ENCODE results near the gene GKN2.

The GKN2 gene

GRCh38 chr2:68925295-68925896, 27.3 kb downstream of the GKN2 start:
- in situ Hi-C loops (cut with HindIII; ENCODE audit: low sequenced_read_pairs), result no loop called here

DNA sequence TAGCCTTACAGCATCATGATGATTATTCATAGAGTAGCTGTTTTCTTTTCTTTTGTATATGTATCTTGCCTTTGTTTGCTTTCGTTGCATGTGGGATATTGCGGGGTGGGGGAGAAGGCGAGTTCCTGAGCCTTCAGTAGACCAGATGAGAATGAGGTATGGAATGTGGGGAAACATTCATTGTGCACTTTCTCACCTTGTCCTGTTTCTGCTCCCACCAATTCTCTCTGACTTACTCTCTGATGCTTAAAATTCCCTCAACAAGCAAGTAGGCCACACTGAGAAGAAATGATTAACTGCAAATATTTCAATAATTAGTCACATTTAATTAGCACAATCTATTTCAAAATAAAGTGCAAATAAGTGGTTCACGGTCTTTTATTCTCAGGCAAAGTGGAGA, 31.0 kb downstream of the GKN2 start:
- in situ Hi-C loops (cut with HindIII; ENCODE audit: low sequenced_read_pairs), result no loop called here

DNA sequence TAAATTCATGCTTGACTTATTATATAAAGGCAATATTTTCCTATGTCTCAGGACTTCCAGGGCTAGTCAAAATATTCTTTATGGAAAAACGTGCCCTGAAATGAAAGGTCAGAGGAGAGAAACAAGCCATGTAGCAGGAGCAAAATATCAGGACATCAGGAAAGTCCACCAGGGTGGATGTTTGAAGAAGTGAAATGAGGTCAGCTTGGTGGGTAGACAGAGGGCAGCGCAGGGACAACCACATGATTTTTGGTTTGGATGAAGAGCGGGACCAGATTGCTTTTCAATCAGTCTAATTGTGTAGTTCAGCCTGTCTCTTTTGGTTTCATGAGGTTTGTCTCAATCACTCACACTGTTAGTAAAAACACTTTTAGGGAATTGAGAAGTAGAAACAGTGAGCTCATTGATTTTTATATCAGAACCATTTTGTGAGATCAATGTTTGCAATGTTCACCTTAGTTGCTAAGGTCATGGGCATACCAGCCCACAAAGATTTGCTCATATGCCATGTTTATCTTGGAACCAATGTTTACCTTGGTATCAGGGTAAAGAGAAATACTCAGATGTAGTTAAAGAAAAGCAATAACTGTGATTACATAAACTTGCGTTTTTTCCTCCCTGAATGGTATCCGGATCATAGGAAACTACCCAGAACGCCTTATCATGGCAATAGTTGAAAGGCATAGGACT, 32.1 kb downstream of the GKN2 start:
- in situ Hi-C loops (cut with HindIII; ENCODE audit: low sequenced_read_pairs), result no loop called here

- in situ Hi-C loops (cut with HindIII; ENCODE audit: low sequenced_read_pairs), result no loop called here
Measured at GRCh38 chr2:68918497-68918896, 34.2 kb downstream of the GKN2 start.

GRCh38 chr2:68917034-68917718, 35.5 kb downstream of the GKN2 start:
- in situ Hi-C loops (cut with HindIII; ENCODE audit: low sequenced_read_pairs), result no loop called here

- in situ Hi-C loops (cut with HindIII; ENCODE audit: low sequenced_read_pairs), result no loop called here
Measured at GRCh38 chr2:68916226-68916625, 36.5 kb downstream of the GKN2 start.

DNA sequence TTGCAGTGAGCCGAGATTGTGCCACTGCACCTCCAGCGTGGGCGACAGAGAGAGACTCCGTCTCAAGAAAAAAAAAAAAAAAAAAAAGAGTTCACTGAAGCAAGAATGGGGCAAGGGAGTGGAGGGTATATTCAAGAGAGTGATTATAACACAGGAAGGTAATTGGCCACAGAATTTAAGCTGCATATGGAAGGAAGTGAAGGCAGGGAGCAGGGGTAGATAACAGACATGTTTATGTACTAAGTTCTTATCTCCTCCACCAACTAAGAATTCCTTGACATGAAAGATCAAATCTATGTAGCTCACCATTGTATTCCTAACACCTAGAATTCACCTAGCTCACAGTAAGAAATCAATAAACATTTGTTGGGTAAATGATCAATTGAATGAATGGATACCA, 37.3 kb downstream of the GKN2 start:
- in situ Hi-C loops (cut with HindIII; ENCODE audit: low sequenced_read_pairs), result no loop called here

DNA sequence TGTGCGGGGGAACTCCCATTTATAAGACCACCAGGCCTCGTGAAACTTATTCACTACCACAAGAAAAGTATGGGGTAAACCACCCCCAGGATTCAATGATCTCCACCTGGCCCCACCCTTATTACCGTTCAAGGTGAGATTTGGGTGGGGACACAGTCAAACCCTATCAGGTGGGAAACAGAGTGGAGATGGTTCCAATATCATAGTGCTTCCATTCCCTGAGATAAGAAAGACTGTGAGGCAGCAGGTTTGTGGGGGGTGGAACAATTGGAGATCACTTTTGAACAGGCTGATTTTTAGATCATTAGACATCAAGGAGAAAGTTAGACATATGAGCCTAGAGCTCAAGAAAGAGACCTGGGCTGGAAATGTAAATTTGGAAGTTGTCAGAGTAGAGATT, 39.3 kb downstream of the GKN2 start:
- in situ Hi-C loops (cut with HindIII; ENCODE audit: low sequenced_read_pairs), result no loop called here

DNA sequence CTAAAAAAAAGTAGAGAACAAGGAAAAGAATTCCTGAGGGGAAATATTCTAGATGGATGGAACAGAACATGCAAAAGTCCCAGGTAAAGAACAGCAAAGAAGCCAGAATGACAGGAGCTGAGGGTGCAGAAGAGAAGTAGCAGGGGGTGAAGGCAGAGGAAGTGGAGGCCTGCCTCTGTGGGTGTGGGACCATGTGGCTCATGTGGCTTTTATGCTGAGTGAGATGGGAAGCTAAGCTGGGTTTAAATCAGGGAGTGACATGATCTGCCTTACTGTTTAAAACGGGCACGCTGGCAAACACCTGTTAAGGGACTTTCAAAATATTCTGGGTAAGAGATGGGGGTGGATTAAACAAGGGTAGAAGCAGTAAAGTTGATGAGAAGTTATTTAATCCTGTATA, 40.0 kb downstream of the GKN2 start:
- in situ Hi-C loops (cut with HindIII; ENCODE audit: low sequenced_read_pairs), result no loop called here

DNA sequence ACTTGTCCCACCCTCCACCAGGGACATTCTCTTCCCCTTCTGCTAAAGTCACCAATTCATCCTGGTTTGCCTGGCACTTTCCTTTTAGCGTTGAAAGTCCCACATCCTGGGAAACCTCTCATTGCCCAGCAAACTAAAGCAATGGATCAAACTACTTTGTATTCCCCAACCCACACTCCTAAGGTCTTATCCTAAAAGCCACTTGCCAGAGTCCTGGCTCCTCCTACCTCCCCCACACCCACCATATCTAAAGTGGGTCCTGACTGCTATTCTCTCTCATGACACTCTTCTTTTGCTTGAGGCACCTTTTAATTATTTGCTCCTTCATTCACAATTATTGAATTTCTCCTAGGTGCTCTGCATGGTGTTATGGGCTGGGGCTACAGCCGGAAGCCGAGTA, 40.6 kb downstream of the GKN2 start:
- in situ Hi-C loops (cut with HindIII; ENCODE audit: low sequenced_read_pairs), result no loop called here

DNA sequence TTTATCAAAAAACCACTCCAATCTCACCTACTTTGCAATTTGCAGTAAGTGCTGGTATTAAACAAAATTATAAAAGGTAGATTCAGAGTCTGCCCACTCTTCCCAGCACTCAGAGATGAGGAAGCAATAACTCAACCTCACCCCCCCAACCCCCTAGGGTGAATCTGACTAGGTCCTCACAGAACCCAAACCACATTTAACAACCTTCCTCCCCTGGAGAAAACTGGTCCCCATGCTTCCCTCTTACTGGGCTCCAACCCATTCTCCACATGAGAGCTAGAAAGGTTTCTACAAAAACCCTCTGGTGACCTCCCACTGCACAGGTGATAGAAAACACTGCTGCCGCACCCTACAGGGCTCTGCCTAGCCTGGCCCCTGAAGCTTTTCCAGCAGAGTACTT, 41.0 kb downstream of the GKN2 start:
- in situ Hi-C loops (cut with HindIII; ENCODE audit: low sequenced_read_pairs), result no loop called here

DNA sequence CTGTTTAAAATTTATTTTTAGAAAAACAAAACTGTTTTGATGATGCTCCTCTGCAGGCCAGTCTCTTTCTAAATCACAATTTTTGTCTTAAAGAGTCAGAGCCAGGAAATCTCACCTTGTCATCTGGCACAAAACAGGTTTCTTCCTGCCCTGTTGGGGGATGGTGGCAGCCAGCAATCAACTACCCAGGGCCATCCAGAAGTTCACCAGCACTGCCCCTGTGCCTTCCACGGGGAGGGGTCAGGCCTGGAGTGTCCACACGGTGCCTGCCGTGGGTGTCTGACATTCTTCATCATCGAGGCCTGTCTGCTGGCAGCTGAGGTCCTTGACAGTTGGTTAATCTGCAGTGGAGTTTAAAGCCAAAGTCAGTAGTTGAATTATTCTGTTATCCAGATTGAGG, 41.4 kb downstream of the GKN2 start:
- in situ Hi-C loops (cut with HindIII; ENCODE audit: low sequenced_read_pairs), result no loop called here

DNA sequence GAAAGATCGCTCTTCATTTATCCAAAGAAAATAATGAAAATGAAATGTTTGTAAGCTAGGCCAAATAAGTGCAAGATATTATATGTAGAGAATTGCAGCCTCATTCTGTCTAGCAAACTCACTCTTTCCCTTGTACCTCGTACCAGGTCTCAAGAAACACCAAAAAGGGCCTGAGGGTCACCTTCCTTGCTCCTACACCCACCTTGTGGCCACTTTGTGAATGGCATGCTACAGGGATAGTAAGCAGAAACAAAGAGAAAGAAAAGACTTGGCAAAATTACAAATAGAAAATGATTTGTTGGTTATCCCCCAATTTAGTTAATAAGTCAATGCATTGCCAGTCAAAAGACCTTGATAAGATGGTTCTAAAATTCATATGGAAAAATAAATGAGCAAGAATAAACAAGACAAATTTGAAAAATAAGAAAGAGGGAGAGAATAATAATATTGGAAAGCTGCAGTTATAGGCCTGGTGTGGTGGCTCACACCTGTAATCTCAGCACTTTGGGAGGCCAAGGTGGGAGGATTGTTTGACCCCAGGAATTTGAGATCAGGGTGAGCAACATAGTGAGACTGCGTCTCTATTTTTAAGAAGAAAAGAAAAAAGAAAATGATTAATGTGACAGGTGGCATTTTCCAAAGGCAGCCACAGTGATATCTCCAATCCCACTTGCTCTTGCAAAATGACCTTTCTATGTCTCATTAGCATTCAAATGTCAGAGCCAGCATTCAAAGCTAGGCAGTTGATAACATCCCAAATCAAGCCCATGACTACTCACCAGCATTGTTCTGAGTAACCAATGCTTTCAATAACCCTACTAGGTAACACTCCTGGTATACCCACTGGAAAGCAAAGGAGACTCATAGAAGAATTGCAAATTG, 42.7 kb downstream of the GKN2 start:
- in situ Hi-C loops (cut with HindIII; ENCODE audit: low sequenced_read_pairs), result loop anchor here (5.0 kb wide), 1 partner anchor 68 kb away; no protein-coding TSS in a partner anchor

- in situ Hi-C loops (cut with HindIII; ENCODE audit: low sequenced_read_pairs), result loop anchor here (5.0 kb wide), 1 partner anchor 66 kb away; no protein-coding TSS in a partner anchor
Measured at GRCh38 chr2:68908392-68908970, 44.2 kb downstream of the GKN2 start.

DNA sequence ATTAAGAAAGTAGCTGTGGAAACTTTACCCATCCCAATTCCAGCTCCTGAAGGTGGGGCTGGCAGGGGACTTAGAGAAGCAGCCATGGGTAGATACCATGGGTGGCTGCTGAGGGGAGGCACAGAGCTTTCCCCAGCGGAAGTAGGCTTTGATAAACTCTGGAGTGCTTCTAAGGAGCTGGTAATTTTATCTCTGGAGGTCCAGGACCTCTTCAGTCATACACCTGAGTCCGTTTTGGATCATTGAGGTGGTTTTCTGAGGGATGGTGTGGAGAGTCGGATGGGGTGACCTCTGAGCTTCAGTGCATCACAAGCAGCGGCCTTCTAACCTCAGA, 44.8 kb downstream of the GKN2 start:
- in situ Hi-C loops (cut with HindIII; ENCODE audit: low sequenced_read_pairs), result loop anchor here (5.0 kb wide), 1 partner anchor 66 kb away; no protein-coding TSS in a partner anchor

DNA sequence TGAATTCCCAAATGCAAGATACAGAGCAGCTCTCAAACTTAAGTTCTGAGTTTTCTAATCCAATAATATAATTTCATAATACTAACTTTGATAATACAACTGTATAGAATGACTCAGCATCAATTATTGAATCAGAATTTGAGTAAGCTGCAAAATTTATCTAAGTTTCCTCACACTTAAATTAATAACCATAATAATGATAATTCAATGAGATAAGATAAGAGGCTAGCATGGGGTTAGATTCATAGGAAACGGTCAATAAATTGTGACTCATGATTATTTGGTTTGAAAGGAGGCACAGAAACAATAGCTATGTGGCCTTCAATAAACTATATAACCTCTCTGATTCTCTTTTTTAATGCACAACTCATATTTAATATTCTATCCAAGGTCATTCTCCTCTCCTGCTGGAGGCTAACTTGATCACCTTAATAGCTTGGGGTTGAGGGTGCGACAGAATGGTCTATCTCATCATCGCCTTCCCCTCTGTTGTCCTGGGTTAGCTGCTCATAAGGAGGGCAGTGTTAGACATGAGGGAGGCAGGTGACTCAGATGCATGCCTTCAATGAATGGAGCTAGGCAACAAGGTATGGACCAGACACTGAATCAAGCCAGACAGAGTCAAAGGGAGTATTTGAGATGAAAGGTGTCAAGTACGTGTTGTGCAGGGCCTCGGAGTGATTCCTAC, 45.3 kb downstream of the GKN2 start:
- in situ Hi-C loops (cut with HindIII; ENCODE audit: low sequenced_read_pairs), result loop anchor here (5.0 kb wide), 1 partner anchor 65 kb away; no protein-coding TSS in a partner anchor

DNA sequence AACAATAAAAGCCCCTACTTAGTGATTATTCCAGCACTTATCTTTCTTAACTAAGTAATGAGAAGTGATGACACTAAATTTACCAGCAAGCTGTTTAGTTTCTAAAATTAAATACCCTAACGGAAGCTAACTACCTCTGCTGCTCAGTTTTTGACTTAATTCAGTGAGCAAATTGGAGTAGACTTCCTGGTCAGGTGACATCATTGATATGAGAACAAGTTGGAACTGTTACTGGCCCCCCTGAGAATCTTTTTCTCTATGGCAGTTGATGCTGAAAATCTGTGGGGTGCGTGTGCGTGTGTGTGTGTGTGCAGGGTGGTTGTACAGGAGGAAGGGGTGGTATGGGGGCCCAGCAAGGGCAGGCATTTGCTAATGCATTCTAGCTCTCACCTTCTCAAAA, 46.0 kb downstream of the GKN2 start:
- in situ Hi-C loops (cut with HindIII; ENCODE audit: low sequenced_read_pairs), result loop anchor here (5.0 kb wide), 1 partner anchor 64 kb away; no protein-coding TSS in a partner anchor

GRCh38 chr2:68905116-68905515, 47.6 kb downstream of the GKN2 start:
- in situ Hi-C loops (cut with HindIII; ENCODE audit: low sequenced_read_pairs), result loop anchor here (5.0 kb wide), 1 partner anchor 63 kb away; no protein-coding TSS in a partner anchor

- in situ Hi-C loops (cut with HindIII; ENCODE audit: low sequenced_read_pairs), result no loop called here
Measured at GRCh38 chr2:68901561-68901960, 51.1 kb downstream of the GKN2 start.

GRCh38 chr2:68901199-68901514, 51.5 kb downstream of the GKN2 start:
- in situ Hi-C loops (cut with HindIII; ENCODE audit: low sequenced_read_pairs), result no loop called here
